PFSK-1 (cell line): ENCODE results near the gene C2orf72.

Source experiments
- POLR2AphosphoS5 ChIP-seq: IDR thresholded peaks from 2 replicates; pipeline ENCODE4 v1.6.1; 2012; ENCODE audit warnings: low read depth, mild to moderate bottlenecking, control low read depth, low read length, moderate library complexity
- SIN3A ChIP-seq: IDR thresholded peaks from 2 replicates; pipeline ENCODE4 v1.6.1; 2012; ENCODE audit warnings: mild to moderate bottlenecking, low read length, moderate library complexity, borderline replicate concordance; ENCODE audit not compliant: insufficient read depth

DNA sequence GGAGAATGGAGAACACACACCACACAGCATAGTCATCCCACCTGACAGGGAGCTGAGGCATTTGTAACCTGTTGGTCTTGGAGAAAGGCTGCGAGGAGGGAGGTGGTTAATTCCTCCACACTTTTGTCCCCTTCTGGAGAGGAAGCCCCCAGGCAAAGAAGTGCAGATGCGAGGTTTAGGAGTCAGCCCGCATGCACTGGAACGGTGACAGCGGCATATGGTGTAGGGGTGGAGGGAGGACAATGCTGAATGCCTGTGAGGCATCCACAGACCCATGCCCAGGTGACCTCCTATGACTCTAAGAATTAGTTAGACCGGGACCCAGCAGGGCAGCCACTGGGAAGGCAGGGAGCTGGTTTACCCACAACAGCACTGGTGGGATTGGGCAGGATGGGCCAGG lies 29.2 kb upstream of the C2orf72 start:
- TF ChIP-seq POLR2AphosphoS5 (no peak), SIN3A (no peak)
